ENCODE results near the gene SLCO3A1. TPM values are rescaled to one million over a fixed set of nuclear protein-coding genes. Genes with fewer than 3 reads are reported as not detected.
"Not testable (repeated sequence)": the region's sequence is repeated elsewhere in the genome, so short reads cannot be mapped to it uniquely, and the experiment has no call there.

Gene SLCO3A1
- total RNA-seq, 1 donor from 2014 or later, result 0.90 TPM

- DNase-seq (ENCODE audit: low read depth in 2 of 2), result no peak
These were observed 180.2 kb downstream of the SLCO3A1 start for GRCh38 chr15:92033723-92034122.

- DNase-seq (ENCODE audit: low read depth in 2 of 2), result no peak
These were observed 180.7 kb downstream of the SLCO3A1 start for GRCh38 chr15:92034227-92034626.

GRCh38 chr15:92035551-92035950, 182.0 kb downstream of the SLCO3A1 start:
- no peak for DNase-seq (ENCODE audit: low read depth in 2 of 2)

GRCh38 chr15:92035961-92036360, 182.5 kb downstream of the SLCO3A1 start:
- DNase-seq (ENCODE audit: low read depth in 2 of 2), result no peak

GRCh38 chr15:92037491-92037890, 184.0 kb downstream of the SLCO3A1 start:
- DNase-seq (ENCODE audit: low read depth in 2 of 2), result no peak

GRCh38 chr15:92040350-92040749, 186.8 kb downstream of the SLCO3A1 start:
- DNase-seq (ENCODE audit: low read depth in 2 of 2), result no peak

GRCh38 chr15:92041371-92041770, 187.9 kb downstream of the SLCO3A1 start:
- no peak for DNase-seq (ENCODE audit: low read depth in 2 of 2)

GRCh38 chr15:92043283-92043682, 189.8 kb downstream of the SLCO3A1 start:
- DNase-seq (ENCODE audit: low read depth in 2 of 2), result no peak

GRCh38 chr15:92044203-92044909, 190.8 kb downstream of the SLCO3A1 start:
- DNase-seq (ENCODE audit: low read depth in 2 of 2), result no peak

GRCh38 chr15:92047900-92048299, 194.4 kb downstream of the SLCO3A1 start:
- no peak for DNase-seq (ENCODE audit: low read depth in 2 of 2)

GRCh38 chr15:92048739-92049138, 195.2 kb downstream of the SLCO3A1 start:
- no peak for DNase-seq (ENCODE audit: low read depth in 2 of 2)

GRCh38 chr15:92049290-92049989, 195.9 kb downstream of the SLCO3A1 start:
- DNase-seq (ENCODE audit: low read depth in 2 of 2), result no peak

- DNase-seq (ENCODE audit: low read depth in 2 of 2), result no peak
These were observed 196.9 kb downstream of the SLCO3A1 start for GRCh38 chr15:92050220-92050898.

- no peak for DNase-seq (ENCODE audit: low read depth in 2 of 2)
These were observed 198.2 kb downstream of the SLCO3A1 start for GRCh38 chr15:92051716-92052115.

- DNase-seq (ENCODE audit: low read depth in 2 of 2), result no peak
These were observed 200.3 kb downstream of the SLCO3A1 start for GRCh38 chr15:92053753-92054316.

GRCh38 chr15:92056875-92057274, 203.4 kb downstream of the SLCO3A1 start:
- DNase-seq (ENCODE audit: low read depth in 2 of 2), result no peak

- no peak for DNase-seq (ENCODE audit: low read depth in 2 of 2)
These were observed 205.8 kb downstream of the SLCO3A1 start for GRCh38 chr15:92059036-92059970.

- not testable (repeated sequence) for DNase-seq (ENCODE audit: low read depth in 2 of 2)
These were observed 206.4 kb downstream of the SLCO3A1 start for GRCh38 chr15:92059971-92060311.

- DNase-seq (ENCODE audit: low read depth in 2 of 2), result no peak
These were observed 208.1 kb downstream of the SLCO3A1 start for GRCh38 chr15:92061511-92062195.

- DNase-seq (ENCODE audit: low read depth in 2 of 2), result no peak
These were observed 209.0 kb downstream of the SLCO3A1 start for GRCh38 chr15:92062505-92062904.

GRCh38 chr15:92068121-92068520, 214.6 kb downstream of the SLCO3A1 start:
- no peak for DNase-seq (ENCODE audit: low read depth in 2 of 2)
